GM18909 (cell line): Measurements from ENCODE around the gene ARID3C.
A peak's percentile ranks its signal among the peaks of the same experiment; 100 is the strongest.

Experiments used
- ATAC-seq: cut with Tn5 transposase; IDR thresholded peaks from one replicate; pipeline ENCODE4 v1.9.1; 2021; ENCODE audit warnings: mild to moderate bottlenecking; ENCODE audit not compliant: unreplicated experiment, poor library complexity

Gene ARID3C

GRCh38 chr9:34628656-34629490 lies at the start of gene ARID3C:
Gene ARID3C (minus strand): TSS chr9:34629066. CDS start chr9:34628014, 1,052 bp downstream.
- no peak for ATAC-seq

GRCh38 chr9:34675869-34676268 lies 47.0 kb upstream of the ARID3C start:
- ATAC-seq: no peak

GRCh38 chr9:34675048-34675714 lies 46.3 kb upstream of the ARID3C start:
- ATAC-seq: peak; percentile 40

- ATAC-seq: no peak
These were observed 45.6 kb upstream of the ARID3C start for GRCh38 chr9:34674440-34674839.

- ATAC-seq: no peak
These were observed 42.4 kb upstream of the ARID3C start for GRCh38 chr9:34671307-34671706.

GRCh38 chr9:34669809-34670562 lies 41.1 kb upstream of the ARID3C start:
- ATAC-seq: no peak

- ATAC-seq: peak; percentile 66
These were observed 36.8 kb upstream of the ARID3C start for GRCh38 chr9:34665381-34666250.

GRCh38 chr9:34665067-34665380 lies 36.2 kb upstream of the ARID3C start:
- ATAC-seq: peak; percentile 33

- peak; percentile 67 for ATAC-seq
These were observed 35.6 kb upstream of the ARID3C start for GRCh38 chr9:34664281-34665066.

GRCh38 chr9:34663303-34663605 lies 34.4 kb upstream of the ARID3C start:
- ATAC-seq: no peak

GRCh38 chr9:34662526-34663302 lies 33.8 kb upstream of the ARID3C start, which contains the start of gene CCL27:
Gene CCL27 (minus strand): TSS chr9:34662657. CDS start chr9:34662633, 24 bp downstream.
- no peak for ATAC-seq

GRCh38 chr9:34659592-34660253 lies 30.9 kb upstream of the ARID3C start:
- ATAC-seq: no peak

GRCh38 chr9:34658461-34658860 lies 29.6 kb upstream of the ARID3C start:
- no peak for ATAC-seq

- no peak for ATAC-seq
These were observed 28.1 kb upstream of the ARID3C start for GRCh38 chr9:34656992-34657391.

GRCh38 chr9:34655394-34655793 lies 26.5 kb upstream of the ARID3C start:
- ATAC-seq: no peak

- ATAC-seq: no peak
These were observed 25.6 kb upstream of the ARID3C start for GRCh38 chr9:34654323-34655051.
